GM21737 (cell line): ENCODE data around the gene CACNA2D3.

Experiments used
- ATAC-seq: cut with Tn5 transposase; IDR thresholded peaks from one replicate; pipeline ENCODE4 v1.9.1; 2021; ENCODE audit warnings: mild to moderate bottlenecking, moderate library complexity; ENCODE audit not compliant: unreplicated experiment

The CACNA2D3 gene

DNA sequence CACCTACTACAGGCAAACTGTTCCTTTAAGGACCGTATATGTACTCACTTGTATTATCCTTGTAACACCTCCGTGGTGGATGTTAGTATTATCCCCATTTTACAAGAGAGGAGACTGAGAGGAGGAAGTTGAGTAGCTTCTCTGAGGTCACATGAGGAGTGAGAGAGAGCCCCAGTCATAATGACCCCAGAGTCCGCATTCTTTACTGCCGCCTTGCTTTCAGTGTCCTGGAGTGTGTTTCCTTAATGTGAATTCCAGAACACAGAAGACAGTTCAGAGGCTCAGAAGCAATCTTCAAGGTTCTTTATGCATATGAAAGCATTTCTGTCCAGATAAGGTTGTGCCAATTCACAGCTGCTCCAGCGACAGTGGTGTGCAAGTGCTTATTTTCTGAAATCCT is 199.2 kb downstream of the CACNA2D3 start:
- no peak for ATAC-seq

DNA sequence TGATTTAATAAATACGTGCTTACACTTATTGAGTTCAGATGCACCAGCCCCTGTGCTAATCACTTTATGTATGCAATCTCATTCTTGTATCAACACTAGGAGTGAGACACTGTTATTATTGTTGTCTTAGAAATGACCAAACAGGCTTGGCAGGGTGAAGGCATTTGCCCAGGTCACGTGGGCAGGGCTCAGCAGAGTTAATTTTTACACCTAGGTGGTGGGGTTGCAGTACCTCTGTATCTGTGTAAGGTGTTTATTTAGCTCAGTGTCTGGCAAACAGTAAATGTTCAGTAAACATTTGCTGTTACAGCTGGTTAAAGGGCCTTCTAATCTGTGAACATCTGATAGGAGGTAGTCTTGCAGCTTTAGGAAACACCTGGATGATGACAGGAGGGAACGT is 200.0 kb downstream of the CACNA2D3 start:
- no peak for ATAC-seq

DNA sequence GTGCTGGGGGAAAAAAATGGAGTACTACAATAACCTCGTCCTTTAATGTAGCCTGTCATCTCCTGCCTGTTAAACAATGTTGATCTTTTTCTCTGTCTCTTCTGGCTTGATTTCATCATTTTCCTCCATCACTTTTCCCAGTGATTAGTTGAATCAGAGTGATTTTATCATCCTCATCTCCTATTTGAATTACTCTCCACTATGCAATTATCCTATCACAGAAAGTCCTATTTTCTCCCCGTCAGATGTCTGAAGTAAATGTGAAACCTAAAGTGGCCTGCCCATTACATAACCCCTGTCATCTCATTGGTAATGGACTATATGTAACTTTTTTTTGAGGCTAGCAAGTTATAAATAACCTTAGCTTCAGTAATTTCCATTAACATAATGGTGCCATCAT is 201.8 kb downstream of the CACNA2D3 start:
- ATAC-seq, result no peak

DNA sequence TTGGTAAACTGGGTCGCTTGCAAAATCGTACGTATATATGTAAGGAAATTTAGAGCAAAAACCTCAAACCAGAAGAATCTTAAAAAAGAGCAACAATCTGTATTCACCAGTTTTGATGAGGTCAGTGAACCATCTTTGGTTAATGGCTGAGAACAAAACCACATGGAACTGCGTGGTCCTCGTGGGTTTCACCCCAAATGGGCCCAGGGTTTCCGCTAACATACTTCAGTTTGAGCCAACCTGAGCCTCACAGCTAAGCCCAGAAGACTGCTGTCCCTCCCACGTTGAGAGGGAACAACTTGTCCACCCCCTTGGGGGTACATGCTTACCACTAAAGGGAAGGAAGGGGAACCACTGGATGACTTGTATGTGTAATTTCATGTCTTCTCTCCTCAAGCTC is 204.6 kb downstream of the CACNA2D3 start:
- no peak for ATAC-seq

DNA sequence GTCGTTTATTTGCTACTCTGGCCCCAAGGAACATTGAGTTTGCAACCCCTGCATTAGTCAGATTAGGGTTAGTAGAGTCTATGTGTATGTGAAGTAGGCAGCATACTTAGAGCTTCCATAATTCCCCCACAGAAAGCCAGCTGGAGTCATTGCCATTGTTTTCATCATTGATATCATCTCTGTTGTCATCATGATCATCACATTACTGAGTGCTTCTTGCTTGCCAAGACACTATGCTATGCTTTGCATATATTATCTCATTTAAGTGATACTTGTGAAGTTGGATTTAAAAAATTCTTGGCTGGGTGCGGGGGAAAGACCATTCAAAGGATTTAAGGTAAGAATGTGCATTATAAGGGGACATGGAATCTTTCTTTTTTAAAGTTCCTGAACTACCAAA is 209.0 kb downstream of the CACNA2D3 start:
- ATAC-seq, result no peak

DNA sequence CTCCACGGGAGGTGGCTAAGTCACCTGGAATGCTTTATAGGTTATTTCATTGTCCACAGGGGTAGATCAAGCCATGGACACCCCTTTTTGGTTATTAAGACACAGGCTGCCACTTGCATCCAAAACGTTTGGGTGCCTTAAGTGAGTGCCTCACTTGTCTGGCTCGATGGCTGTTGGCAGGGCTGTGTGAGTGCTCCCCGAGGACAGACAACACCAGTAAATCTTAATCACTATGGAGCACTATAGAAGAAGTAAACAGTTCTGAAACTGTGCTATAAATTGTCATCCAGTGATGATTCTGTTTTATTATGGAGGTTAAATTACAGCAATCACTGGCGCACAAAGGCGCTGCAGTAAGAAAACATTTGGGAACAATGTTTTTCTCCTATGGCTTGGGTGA is 215.5 kb downstream of the CACNA2D3 start:
- ATAC-seq, result no peak

DNA sequence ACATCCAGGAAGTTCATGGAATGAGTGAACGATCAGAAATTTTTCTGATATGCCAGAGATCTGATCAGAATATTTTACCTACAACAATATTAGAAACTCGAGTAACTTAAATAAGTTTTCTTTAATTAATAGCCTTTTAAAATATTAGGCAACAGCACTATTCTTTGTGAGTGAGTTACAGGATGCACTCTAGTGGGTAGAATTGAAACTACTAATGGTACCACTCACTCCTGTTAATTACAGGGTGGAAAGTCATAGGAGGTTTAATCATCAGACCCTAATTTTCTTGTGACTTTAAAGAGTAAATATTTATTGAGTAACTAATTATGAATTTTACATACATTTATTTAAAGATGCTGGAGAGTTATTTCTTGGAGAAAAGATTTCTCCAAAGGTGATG is 217.3 kb downstream of the CACNA2D3 start:
- ATAC-seq, result no peak

DNA sequence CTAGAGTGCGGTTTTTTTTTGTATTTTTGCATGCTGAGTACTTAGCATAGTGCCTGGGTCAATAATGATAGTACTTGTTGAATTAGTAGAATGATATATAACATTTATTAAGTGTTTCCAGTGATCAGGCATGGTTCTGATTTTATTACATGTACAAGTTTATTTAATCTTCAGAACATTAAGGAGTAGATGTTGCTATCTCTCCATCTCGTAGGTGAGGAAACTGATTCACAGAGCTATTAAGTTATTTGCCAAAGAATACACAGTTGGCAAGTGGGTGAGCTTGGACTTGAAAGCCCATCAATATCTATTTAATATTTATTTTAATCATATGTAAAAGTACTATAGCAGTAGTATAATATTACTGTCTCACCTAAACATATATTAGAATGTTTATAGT is 219.5 kb downstream of the CACNA2D3 start:
- ATAC-seq, result no peak

DNA sequence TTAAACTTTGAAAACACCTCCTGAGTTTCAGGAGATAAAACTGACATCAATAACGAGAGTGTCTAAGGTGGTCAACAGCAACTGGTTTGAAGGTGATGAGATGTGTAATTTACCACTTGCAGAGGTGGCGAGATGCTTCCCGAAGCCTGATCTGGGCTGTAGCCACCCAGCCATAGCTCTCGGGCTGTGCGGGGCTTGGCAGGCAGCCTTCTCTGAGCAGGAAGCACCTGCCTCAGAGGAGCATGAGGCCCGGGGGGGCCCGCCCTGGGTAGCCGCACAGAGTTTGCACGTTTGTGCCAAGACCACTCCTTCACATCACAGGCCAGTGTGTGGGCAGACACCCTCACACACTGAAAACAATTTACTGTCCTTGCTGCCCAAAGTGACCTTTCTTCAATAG is 220.3 kb downstream of the CACNA2D3 start:
- no peak for ATAC-seq

DNA sequence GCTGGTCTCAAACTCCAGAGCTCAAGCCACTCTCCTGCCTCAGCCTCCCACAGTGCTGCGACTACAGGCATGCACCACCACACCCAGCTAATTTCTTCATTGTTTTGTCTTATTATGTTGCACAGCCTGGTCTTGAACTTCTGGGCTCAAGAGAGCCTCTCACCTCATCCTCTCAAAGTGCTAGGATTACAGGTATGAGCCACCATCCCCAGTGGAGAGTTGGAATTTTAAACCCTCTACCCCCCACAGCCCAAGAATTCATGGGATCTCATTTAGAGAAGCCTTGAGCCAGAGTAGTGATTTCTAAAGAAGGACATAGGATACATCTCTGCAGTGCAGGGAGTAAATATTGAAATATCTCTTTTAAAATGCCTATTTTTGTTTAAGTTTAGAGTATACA is 221.1 kb downstream of the CACNA2D3 start:
- no peak for ATAC-seq

DNA sequence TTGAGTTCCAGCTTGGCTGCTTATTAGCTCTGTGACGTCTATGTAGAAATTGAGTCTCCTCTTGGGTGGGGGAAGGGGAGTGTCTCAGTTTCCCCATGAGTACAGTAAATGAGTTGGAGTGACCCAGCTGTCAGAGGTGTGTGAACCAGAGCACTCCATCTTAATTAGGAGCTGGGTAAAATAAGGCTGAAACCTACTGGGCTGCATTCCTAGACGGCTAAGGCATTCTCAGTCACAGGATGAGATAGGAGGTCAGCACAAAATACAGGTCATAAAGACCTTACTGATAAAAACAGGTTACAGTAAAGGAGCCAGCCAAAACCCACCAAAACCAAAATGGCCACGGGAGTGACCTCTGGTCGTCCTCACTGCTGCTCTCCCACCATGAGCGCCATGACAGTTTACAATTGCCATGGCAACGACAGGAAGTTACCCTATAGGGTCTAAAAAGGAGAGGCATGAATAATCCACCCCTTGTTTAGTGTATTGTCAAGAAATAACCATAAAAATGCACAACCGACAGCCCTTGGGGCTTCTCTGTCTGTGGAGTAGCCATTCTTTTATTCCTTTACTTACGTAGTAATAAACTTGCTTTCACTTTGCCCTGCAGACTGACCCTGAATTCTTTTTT is 222.4 kb downstream of the CACNA2D3 start:
- ATAC-seq, result no peak

DNA sequence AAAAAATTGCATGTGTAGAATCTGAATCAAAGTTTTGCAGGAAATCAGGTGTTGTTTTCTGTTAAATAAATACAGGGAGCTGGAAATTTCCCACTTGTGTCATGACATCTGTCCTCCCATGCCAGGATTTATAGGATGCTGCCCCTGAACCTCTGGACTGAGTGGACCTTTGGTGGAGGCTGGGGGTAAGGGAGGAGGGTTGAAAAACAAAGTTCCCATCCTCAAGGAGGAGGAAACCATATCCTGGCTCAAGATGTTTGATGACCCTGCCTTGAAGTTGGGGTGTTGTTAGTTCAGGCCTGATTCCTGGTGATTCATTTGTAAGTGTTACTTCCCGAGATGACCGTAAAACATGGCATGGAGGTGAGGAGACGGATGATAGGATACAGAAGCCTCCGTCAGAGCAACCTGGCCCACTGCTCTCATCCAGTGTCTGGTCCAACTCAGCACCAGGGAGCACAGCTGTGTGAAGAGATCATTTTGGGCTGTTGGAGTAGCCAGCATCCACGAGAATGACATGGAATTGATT is 223.6 kb downstream of the CACNA2D3 start:
- ATAC-seq, result no peak

DNA sequence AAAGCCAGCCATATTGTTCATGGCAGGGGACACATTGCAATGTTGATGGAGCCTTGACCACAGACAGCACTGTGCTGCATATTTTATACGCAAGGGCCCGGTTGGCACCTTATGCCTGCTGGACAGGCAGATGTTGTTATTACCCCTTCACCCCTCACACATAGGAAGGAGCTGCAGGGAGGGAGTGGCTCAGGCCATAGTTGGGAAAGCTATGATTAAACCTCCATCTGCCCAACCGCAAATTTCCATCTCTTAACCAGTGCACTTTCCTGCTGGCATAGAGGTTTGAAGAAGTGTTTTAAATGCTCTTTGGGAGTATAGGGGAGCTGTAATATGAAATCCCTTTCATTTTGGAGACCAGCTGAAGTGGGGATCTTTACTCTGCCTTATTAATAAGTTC is 224.7 kb downstream of the CACNA2D3 start:
- no peak for ATAC-seq

DNA sequence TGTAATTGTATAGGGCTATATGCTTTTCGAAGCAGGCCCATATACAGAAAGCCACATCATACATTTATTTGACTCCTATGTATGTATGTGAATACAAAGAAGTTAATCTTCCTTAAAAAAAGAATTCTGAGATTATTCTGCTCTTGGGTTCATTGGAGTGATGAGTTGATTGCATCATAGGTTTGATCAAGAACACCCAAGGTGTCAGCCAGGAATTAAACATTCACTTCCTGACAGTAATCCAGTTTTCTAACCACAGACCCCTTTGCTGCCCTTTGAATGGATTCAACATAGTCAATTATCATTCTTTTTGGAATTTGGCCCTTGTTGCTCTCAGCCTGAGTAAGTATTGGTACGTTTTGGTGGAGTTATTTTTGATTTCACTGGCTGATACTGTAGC is 225.6 kb downstream of the CACNA2D3 start:
- no peak for ATAC-seq

DNA sequence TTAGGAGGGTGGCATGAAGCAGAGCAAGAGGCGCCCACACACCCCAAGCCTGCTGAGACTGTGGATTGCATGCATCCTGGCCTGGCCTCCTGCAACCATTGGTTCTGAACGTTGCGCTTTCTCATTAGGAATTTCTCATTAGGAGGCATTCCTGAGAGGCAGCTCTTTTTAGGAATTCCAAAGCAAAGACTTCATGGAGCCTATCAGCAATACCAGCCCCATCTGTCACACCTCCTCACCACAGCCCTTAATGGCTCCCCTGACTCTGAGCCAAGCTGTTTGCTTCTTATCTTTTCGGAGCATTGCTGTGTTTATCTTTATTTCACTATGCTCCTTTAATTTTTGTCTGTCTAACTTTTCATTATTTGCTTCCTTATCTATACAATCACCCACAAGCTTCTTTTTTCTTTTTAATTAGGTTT is 226.9 kb downstream of the CACNA2D3 start:
- ATAC-seq, result no peak

DNA sequence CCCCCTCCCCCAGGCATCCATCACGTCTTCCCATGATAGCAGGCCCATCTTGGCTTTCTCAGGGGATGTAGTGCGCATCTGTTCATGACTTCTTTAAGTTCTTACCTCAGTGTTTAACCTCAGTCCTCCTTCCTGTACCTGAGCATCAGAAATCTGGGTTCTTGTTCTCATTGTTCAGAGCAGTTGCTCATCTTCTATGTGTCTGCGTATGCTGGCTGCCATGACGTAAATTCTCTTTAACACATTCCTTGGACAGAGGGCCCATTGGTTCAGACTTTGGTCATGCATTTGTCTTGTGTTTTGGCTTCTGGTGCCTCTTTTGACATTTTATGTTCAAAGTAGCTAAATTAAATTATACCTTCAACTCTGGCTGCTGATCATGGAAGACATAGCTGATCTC is 227.3 kb downstream of the CACNA2D3 start:
- ATAC-seq, result no peak

DNA sequence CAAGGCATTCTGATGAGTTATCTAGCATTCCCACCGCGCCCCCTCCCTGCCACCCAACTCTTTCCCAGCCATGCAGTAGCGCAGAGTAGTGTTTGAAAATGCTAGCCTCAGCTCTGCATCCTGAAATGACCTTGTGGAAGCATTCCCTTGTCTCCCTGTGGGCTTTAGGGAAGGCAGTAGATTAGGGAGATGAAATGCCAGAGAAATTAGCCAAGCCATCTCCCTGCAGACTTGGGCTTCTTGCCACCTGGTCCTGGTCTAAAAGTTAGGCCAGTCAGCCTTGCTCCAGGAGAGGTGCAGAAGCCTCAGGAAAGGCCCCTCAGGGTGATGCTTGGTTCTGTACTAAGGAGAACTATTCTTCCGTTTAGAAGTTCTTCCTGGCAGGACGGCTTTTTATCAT is 231.2 kb downstream of the CACNA2D3 start:
- no peak for ATAC-seq

DNA sequence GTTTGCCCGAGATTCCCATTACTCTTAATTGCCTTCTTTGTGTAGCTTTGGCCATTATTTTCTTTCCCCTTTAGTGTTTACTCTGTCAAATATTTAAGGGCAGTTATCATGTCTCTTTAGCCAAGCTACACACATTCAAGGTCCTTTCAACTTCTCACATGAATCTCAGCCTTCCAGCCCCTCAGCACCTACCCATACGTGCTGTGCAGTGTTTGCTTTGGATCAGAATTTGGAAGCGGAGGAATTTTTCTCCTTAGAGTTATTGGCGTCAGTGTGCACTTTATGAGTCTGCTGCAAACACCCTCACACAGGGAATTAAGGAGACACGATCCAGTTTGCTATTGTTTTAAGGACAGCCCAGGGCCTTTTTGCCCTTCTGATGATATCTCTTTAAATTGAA is 231.6 kb downstream of the CACNA2D3 start:
- no peak for ATAC-seq

DNA sequence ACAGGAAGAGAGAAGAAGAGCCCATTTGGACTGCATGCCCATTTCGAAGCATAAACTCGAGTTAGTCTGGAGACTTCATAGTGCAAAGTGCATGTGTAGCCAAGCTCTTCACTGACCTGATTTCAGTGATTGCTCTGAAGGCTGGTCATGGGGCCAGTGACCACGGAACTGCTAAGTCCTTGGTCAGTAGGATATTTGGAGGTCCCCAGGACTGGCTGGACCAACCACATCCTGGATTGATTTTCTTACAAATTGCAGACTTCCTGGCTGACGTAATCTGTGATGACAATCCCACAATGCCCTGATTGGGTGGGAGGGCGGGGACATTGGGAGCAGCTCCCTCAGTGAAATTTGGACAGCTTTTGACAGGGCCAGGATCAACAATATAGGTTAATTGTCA is 233.4 kb downstream of the CACNA2D3 start:
- no peak for ATAC-seq

DNA sequence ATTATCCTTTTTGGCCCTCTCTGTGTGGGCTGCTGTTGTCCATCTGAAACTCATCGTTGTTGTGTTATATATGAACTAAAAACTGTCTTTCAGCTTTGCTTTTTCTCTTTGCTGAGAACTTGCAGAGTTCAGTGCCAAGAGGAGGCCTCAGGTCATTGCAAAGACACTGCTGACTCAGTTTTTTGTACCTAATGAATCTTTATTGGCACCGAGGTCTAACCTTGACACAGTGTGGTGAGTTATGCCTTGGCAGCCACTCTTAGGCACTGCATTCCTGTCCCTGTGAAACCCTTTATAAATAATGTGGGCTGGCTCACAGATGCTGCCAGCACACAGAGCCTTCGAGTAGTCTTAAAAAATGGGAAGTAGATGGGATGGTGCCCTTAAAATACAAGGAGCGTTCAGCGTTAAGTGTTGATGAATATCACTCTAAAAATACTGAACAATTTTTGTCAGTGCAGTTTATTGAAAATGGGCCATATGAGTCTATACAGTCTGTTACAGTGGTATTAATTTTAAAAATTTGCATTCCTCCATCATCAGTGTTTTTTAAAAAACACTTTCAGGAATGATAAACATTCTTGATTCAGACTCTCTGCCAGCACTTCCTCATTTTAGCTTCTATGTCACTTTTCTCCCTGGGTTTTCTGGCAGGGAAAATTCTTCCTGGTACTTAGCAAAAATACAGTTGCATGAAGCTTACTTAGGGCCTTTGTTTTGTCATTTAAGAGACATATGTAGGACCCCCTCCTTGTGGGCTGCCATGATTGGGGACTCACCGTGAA is 234.1 kb downstream of the CACNA2D3 start:
- ATAC-seq, result no peak

DNA sequence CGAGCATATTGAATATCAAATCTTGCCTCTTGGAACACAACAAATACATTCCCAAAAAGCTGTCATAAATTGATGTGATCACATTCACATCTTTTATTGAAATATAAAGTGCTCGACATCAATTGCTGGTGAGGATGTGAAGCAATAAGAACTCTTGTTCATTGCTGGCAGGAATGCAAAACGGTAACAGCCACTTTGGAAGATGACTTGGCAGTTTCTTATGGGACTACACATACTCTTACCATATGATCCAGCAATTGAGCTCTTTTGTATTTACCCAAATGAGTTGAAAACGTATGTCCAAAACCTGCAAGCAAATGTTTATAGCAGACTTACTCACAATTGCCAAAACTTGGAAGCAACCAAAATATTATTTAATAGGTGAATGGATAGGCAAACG is 234.9 kb downstream of the CACNA2D3 start:
- no peak for ATAC-seq

DNA sequence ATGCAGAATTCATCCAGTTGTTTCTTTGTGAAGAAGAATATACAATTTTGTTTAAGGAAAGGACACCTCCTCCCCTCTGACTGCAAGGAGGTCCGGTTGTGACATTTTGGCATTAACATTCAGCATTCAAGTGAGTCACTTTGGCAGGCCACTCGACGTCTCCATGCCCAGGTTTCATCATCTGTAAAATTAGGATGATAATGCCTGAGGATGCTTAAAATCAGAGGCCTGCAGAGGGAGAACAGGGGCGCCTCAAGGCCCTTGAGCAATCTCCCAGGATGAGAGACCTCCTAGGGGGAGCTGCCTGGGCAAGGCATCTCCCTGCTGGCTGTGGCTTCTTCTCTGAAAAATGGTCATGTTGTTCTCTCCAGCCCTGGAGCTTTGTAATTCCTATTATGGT is 236.0 kb downstream of the CACNA2D3 start:
- ATAC-seq, result no peak
